Measurements from ENCODE around the gene COL9A1. TPM values are rescaled to one million over a fixed set of nuclear protein-coding genes. Genes with fewer than 3 reads are reported as not detected.

Gene COL9A1
- total RNA-seq, 2 donors from 2014 or later: 5.8 to 10.0 TPM

GRCh38 chr6:70270287-70271005, 32.4 kb downstream of the COL9A1 start:
- Mint-ChIP-seq H3K27ac (no peak overlapping the region), H3K4me3 (no peak overlapping the region), H3K27me3 (ENCODE audit: insufficient read depth) (no peaks in the 10 kb centered on the region), H3K4me1 (no peaks in the 10 kb centered on the region), H3K36me3 (ENCODE audit: low read depth) (no peaks in the 10 kb centered on the region), H3K9me3 (no peaks in the 10 kb centered on the region)
- WGBS, 2 experiments (ENCODE audit: insufficient coverage in 1 of 2, insufficient read length in 1 of 2): 80 to 90% methylated on average over 6 to 8 of the region's 8 CpGs
- H3K9ac ChIP-seq (ENCODE audit: extremely low read depth, low read length, poor library complexity, severe bottlenecking): no peak overlapping the region
- no peak for DNase-seq
- no peak for TF ChIP-seq CTCF (conservative IDR thresholded peaks at IDR 0.05)
- H3K27me3 ChIP-seq (ENCODE audit: control insufficient read depth, insufficient read depth, low read length, poor library complexity, severe bottlenecking): no peaks in the 10 kb centered on the region
- no peak overlapping the region for H3K27ac ChIP-seq (ENCODE audit: low read depth, low read length)
- no peaks in the 10 kb centered on the region for H3K36me3 ChIP-seq (ENCODE audit: control insufficient read depth, insufficient read depth, low read length)
- H3K4me1 ChIP-seq (ENCODE audit: control insufficient read depth, insufficient read depth, low read length): no peaks in the 10 kb centered on the region
- no peaks in the 10 kb centered on the region for H3K9me3 ChIP-seq (ENCODE audit: control insufficient read depth, low read length)
- no peak overlapping the region for H3K4me3 ChIP-seq (ENCODE audit: low read length)

GRCh38 chr6:70266142-70266541, 36.7 kb downstream of the COL9A1 start:
- no peaks in the 10 kb centered on the region for H3K4me1 Mint-ChIP-seq
- no peaks in the 10 kb centered on the region for H3K36me3 ChIP-seq (ENCODE audit: control insufficient read depth, insufficient read depth, low read length)
- no peak overlapping the region for H3K4me3 ChIP-seq (ENCODE audit: low read length)
- WGBS, 2 experiments (ENCODE audit: insufficient coverage in 1 of 2, insufficient read length in 1 of 2): 0 to 43% methylated on average over 1 to 2 of the region's 2 CpGs
- no peaks in the 10 kb centered on the region for H3K27me3 ChIP-seq (ENCODE audit: control insufficient read depth, insufficient read depth, low read length, poor library complexity, severe bottlenecking)
- no peak overlapping the region for H3K4me3 Mint-ChIP-seq
- no peaks in the 10 kb centered on the region for H3K9me3 Mint-ChIP-seq
- no peak overlapping the region for H3K27ac ChIP-seq (ENCODE audit: low read depth, low read length)
- H3K9me3 ChIP-seq (ENCODE audit: control insufficient read depth, low read length): no peaks in the 10 kb centered on the region
- H3K27me3 Mint-ChIP-seq (ENCODE audit: insufficient read depth): no peaks in the 10 kb centered on the region
- no peak overlapping the region for H3K27ac Mint-ChIP-seq
- no peak for TF ChIP-seq CTCF (conservative IDR thresholded peaks at IDR 0.05)
- H3K36me3 Mint-ChIP-seq (ENCODE audit: low read depth): no peaks in the 10 kb centered on the region
- no peaks in the 10 kb centered on the region for H3K4me1 ChIP-seq (ENCODE audit: control insufficient read depth, insufficient read depth, low read length)
- H3K9ac ChIP-seq (ENCODE audit: extremely low read depth, low read length, poor library complexity, severe bottlenecking): no peak overlapping the region
- DNase-seq: no peak

GRCh38 chr6:70264306-70264705, 38.6 kb downstream of the COL9A1 start:
- Histone ChIP-seq H3K4me1 (ENCODE audit: control insufficient read depth, insufficient read depth, low read length) (no peaks in the 10 kb centered on the region), H3K4me3 (ENCODE audit: low read length) (no peak overlapping the region), H3K36me3 (ENCODE audit: control insufficient read depth, insufficient read depth, low read length) (no peaks in the 10 kb centered on the region), H3K27ac (ENCODE audit: low read depth, low read length) (no peak overlapping the region), H3K9ac (ENCODE audit: extremely low read depth, low read length, poor library complexity, severe bottlenecking) (no peak overlapping the region), H3K9me3 (ENCODE audit: control insufficient read depth, low read length) (no peaks in the 10 kb centered on the region), H3K27me3 (ENCODE audit: control insufficient read depth, insufficient read depth, low read length, poor library complexity, severe bottlenecking) (no peaks in the 10 kb centered on the region)
- H3K27ac Mint-ChIP-seq: no peak overlapping the region
- DNase-seq: no peak
- no peaks in the 10 kb centered on the region for H3K27me3 Mint-ChIP-seq (ENCODE audit: insufficient read depth)
- no peaks in the 10 kb centered on the region for H3K4me1 Mint-ChIP-seq
- TF ChIP-seq CTCF (conservative IDR thresholded peaks at IDR 0.05): no peak
- H3K36me3 Mint-ChIP-seq (ENCODE audit: low read depth): no peaks in the 10 kb centered on the region
- no peaks in the 10 kb centered on the region for H3K9me3 Mint-ChIP-seq
- no peak overlapping the region for H3K4me3 Mint-ChIP-seq

Measured in endodermal cell (in vitro differentiated cells).